ENCODE measurements around the gene PAM. TPM values are rescaled to one million over a fixed set of nuclear protein-coding genes. Genes with fewer than 3 reads are reported as not detected.

The PAM gene
- polyA plus RNA-seq, 1 donor (not counting 4 experiments of a cell fraction or from before 2014, with no cell fraction given): 149 TPM

DNA sequence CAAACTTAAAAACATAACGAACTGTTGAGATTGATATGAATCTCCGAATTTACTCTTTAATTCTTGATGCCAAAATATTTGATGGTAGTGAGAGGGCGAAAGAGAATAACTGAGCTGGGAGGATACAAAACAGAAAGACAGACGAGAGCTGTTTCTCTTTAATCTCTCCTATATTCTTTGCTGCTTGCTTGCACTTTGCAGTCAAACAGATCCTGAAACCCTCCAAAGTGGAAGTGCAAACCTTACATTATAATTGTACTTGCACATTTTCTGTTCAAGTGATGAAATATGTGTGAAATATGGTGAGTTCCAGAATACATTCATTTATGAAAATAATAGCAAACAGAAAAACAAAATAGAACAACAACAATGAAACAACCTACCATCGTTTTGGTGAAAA is 63.8 kb downstream of the PAM start:
- H3K9me3 ChIP-seq (ENCODE audit: control insufficient read depth, low read depth, low read length): no peaks in the 10 kb centered on the region
- H4K20me1 ChIP-seq (ENCODE audit: control insufficient read depth, extremely low read depth, insufficient read depth, low read length): no peaks in the 10 kb centered on the region
- FAIRE-seq: no peak
- H3K9me1 ChIP-seq (ENCODE audit: control insufficient read depth, extremely low read depth, insufficient read depth, low read length): no peaks in the 10 kb centered on the region
- H3K4me1 ChIP-seq (ENCODE audit: control insufficient read depth, extremely low read depth, insufficient read depth, low read length): no peaks in the 10 kb centered on the region
- no peak for DNase-seq (ENCODE audit: low read depth, low spot score)
- peaks cover 2% of the 10 kb centered on the region for H3K79me2 ChIP-seq (ENCODE audit: control insufficient read depth, insufficient read depth, low read length)
- H3K27me3 ChIP-seq (ENCODE audit: control insufficient read depth, extremely low read depth, insufficient read depth, low read length): no peaks in the 10 kb centered on the region
- no peak overlapping the region for H3K4me2 ChIP-seq (ENCODE audit: control insufficient read depth, extremely low read depth, insufficient read depth, low read depth, low read length)
- H2AFZ ChIP-seq (ENCODE audit: control insufficient read depth, low read length): no peak overlapping the region
- no peak overlapping the region for H3K4me3 ChIP-seq (ENCODE audit: control insufficient read depth in 2 of 3, extremely low read depth in 1 of 3, insufficient read depth in 2 of 3, low read depth in 1 of 3, low read length in 3 of 3)
- no peak for TF ChIP-seq EZH2 (IDR thresholded peaks at IDR 0.05; ENCODE audit: low read length)
- no peak for TF ChIP-seq CTCF (optimal IDR thresholded peaks at IDR 0.05 in 1 of 3, IDR thresholded peaks at IDR 0.05 in 1 of 3, conservative IDR thresholded peaks at IDR 0.05 in 1 of 3; ENCODE audit: extremely low read depth in 1 of 3, insufficient read depth in 2 of 3, low read length in 3 of 3)
- no peak overlapping the region for H3K27ac ChIP-seq (ENCODE audit: control insufficient read depth, insufficient read depth, low read length)
- dilution Hi-C loops (cut with MboI; ENCODE audit: extremely low pct_ligation_motif_present, low sequenced_read_pairs): no loop called here
- H3K9ac ChIP-seq (ENCODE audit: control insufficient read depth, extremely low read depth, insufficient read depth, low read length): no peak overlapping the region
- no peaks in the 10 kb centered on the region for H3K36me3 ChIP-seq (ENCODE audit: control insufficient read depth in 2 of 2, extremely low read depth in 1 of 2, insufficient read depth in 2 of 2, low read length in 2 of 2)

- dilution Hi-C loops (cut with MboI; ENCODE audit: extremely low pct_ligation_motif_present, low sequenced_read_pairs): no loop called here
- Histone ChIP-seq H2AFZ (ENCODE audit: control insufficient read depth, low read length) (no peak overlapping the region), H3K9ac (ENCODE audit: control insufficient read depth, extremely low read depth, insufficient read depth, low read length) (no peak overlapping the region), H3K79me2 (ENCODE audit: control insufficient read depth, insufficient read depth, low read length) (peaks cover 2% of the 10 kb centered on the region), H3K36me3 (ENCODE audit: control insufficient read depth in 2 of 2, extremely low read depth in 1 of 2, insufficient read depth in 2 of 2, low read length in 2 of 2) (no peaks in the 10 kb centered on the region), H3K4me2 (ENCODE audit: control insufficient read depth, extremely low read depth, insufficient read depth, low read depth, low read length) (no peak overlapping the region), H3K4me3 (ENCODE audit: control insufficient read depth in 2 of 3, extremely low read depth in 1 of 3, insufficient read depth in 2 of 3, low read depth in 1 of 3, low read length in 3 of 3) (no peak overlapping the region), H3K9me3 (ENCODE audit: control insufficient read depth, low read depth, low read length) (no peaks in the 10 kb centered on the region), H4K20me1 (ENCODE audit: control insufficient read depth, extremely low read depth, insufficient read depth, low read length) (no peaks in the 10 kb centered on the region), H3K27ac (ENCODE audit: control insufficient read depth, insufficient read depth, low read length) (no peak overlapping the region), H3K4me1 (ENCODE audit: control insufficient read depth, extremely low read depth, insufficient read depth, low read length) (no peaks in the 10 kb centered on the region), H3K9me1 (ENCODE audit: control insufficient read depth, extremely low read depth, insufficient read depth, low read length) (no peaks in the 10 kb centered on the region), H3K27me3 (ENCODE audit: control insufficient read depth, extremely low read depth, insufficient read depth, low read length) (no peaks in the 10 kb centered on the region)
- TF ChIP-seq EZH2 (IDR thresholded peaks at IDR 0.05; ENCODE audit: low read length) (no peak), CTCF (optimal IDR thresholded peaks at IDR 0.05 in 1 of 3, IDR thresholded peaks at IDR 0.05 in 1 of 3, conservative IDR thresholded peaks at IDR 0.05 in 1 of 3; ENCODE audit: extremely low read depth in 1 of 3, insufficient read depth in 2 of 3, low read length in 3 of 3) (no peak)
- DNase-seq (ENCODE audit: low read depth, low spot score): no peak
- no peak for FAIRE-seq
Measured at GRCh38 chr5:102819634-102820033, 64.5 kb downstream of the PAM start.
